ENCODE results near the gene TUFM.
A peak's percentile ranks its signal among the peaks of the same experiment; 100 is the strongest.
"Not testable (repeated sequence)": the region's sequence is repeated elsewhere in the genome, so short reads cannot be mapped to it uniquely, and the experiment has no call there.

Gene TUFM

DNA sequence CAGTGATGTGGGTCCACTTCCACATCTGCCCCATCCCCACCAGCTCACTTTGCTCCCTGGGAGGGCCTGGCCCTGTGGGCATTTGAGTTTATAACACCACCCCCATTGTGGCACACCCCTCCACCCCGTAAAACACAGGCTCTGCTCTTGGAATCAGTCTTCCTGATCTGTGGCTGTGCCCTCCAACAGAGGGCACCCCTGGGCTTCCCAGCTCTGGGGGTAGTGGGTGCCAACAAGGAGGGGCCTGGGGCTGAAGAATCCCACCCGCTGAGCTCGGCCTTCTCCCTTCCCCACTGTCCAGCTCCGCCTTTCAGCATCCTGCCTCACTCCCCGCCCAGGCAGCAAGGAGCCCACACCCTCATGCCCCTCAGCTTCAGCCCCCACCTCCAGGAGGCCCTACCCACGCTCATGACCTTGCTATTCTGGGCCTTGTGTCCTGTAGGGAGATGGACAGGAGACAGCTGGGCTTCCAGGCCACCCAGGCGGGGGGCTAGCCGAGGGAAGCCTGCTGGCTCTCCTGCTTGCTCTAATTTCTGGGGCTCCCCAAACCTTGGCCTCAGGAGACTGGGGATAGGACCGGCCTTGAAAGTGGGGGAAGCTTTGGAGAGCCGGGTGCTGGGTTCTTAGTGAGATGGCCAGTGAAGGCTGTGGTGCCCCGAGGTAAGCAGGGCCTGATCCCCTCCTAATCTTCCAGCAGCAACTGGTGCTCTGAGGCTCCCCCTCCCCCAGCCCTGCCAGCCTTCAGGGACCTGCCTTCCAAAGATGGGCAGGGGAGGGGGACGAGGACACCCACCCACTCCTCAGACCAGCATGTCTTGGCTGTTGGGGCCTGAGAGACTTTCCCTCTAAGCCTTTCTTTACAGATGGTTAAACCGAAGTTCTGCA is 29.2 kb upstream of the TUFM start:
- no peak for DNase-seq

DNA sequence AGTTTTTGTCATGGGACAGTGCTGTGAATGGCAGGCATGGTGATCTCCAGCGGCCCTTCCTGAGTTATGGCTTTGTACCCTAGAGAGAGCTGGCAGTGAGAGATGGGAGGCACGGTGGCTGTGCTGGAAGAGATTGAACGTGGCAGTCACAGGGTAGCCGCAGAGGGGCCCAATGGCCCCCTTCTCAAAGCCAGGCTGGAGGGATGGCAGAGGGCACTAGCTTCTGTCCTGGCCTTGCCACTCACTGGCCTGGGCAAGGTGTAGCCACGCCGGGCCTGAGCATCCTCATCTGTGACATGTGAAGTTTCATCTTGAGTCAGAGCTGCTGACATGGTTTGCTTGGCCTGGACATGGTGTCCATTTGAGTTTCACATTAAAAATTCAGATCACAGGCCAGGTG is 28.3 kb upstream of the TUFM start:
- no peak for DNase-seq

DNA sequence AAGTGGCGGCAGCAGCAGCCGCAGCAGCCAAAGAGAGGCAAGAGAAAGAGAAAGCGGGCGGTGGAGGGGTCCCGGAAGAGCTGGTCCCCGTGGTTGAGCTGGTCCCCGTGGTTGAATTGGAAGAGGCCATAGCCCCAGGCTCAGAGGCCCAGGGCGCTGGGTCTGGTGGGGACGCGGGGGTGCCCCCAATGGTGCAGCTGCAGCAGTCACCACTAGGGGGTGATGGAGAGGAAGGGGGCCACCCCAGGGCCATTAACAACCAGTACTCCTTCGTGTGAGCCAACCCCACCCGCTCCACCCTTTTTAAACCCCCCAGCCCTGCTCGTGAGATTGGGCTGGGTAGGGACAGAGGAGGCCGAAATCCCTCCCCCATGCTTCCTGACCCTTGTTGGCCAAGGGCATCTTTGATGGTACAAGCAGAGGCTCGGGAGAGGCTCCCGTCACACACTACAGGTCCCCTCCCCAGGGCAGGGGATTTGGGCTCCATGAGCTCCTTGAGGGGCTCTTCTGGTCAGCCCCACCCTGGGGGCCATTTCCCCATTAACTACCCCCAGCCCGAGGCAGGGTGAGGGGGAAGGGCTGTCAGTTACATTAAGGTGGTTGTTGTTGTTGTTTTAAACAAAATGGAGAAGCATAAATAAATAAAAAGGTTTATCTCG is 27.5 kb upstream of the TUFM start:
- no peak for DNase-seq

GRCh38 chr16:28872952-28873351 is 26.8 kb upstream of the TUFM start:
- no peak for DNase-seq

DNA sequence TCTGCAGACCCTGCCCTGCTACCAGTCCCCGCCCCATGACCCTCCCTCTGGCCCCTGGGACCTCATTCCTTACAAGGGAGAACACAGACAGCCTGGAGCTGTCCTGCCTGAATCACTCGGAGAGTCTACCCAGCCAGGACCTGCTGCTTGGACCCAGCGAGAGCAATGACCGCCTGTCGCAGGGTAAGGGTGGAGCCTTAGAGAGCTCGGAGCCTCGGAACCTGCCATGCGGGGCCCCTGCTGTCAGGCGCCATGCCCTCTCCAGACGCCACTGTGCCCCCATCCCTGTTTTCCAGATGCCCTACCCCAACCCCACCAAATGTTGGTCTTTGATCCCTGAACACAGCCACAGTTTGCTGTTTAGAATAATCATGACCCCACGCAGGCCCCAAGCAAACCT is 23.1 kb upstream of the TUFM start:
- DNase-seq = no peak

DNA sequence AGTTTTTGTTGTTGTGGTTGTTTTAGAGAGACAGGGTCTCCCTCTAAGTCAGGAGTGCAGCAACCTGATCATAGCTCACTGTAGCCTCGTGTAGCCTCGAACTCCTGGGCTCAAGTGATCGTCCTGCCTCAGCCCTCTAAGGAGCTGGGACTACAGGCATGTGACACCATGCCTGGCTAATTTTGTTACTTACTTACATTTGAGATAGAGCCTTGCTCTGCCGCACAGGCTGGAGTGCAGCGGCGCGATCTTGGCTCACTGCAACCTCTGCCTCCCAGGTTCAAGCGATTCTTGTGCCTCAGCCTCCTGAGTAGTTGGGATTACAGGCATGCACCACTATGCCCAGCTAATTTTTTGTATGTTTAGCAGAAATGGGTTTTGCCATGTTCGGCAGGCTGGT is 21.5 kb upstream of the TUFM start:
- not testable (repeated sequence) for DNase-seq

GRCh38 chr16:28867241-28867640 is 21.1 kb upstream of the TUFM start:
- no peak for DNase-seq

GRCh38 chr16:28866454-28866804 is 20.3 kb upstream of the TUFM start:
- DNase-seq = no peak

- no peak for DNase-seq
These were observed 19.7 kb upstream of the TUFM start for GRCh38 chr16:28865722-28866453.

DNA sequence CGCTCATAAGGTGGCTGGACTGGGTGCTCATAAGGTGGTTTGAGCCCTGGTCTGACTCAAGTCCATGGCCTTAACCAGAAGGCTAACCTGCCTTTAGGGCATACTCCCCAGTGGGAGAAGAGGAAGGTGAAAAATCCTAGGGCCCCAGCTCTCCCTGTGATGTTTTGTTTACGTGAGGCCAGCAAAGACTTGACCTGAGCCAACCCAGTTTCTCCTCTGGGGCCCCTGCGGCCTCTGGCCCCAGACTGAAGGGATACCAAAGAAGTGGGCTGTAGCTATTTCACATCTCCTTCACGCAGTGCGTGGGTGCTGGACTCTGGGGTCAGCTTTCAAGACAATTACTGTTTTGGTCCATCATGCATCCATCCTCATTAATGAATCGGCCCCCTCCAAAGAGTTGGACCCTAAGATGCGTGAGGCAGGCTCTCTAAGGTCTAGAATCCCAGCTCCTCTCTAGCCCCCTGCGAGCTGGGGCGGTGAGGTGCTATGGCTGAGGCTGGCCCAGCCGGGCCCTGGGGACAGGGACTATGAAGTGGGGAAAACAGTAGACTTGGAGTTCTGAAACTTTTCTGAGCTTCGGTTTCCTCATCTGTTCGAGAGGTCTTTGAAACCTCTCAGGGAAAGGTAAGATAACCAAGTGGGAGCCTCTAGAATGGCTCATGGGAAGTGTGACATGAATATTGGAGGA is 19.0 kb upstream of the TUFM start:
- DNase-seq = no peak

DNA sequence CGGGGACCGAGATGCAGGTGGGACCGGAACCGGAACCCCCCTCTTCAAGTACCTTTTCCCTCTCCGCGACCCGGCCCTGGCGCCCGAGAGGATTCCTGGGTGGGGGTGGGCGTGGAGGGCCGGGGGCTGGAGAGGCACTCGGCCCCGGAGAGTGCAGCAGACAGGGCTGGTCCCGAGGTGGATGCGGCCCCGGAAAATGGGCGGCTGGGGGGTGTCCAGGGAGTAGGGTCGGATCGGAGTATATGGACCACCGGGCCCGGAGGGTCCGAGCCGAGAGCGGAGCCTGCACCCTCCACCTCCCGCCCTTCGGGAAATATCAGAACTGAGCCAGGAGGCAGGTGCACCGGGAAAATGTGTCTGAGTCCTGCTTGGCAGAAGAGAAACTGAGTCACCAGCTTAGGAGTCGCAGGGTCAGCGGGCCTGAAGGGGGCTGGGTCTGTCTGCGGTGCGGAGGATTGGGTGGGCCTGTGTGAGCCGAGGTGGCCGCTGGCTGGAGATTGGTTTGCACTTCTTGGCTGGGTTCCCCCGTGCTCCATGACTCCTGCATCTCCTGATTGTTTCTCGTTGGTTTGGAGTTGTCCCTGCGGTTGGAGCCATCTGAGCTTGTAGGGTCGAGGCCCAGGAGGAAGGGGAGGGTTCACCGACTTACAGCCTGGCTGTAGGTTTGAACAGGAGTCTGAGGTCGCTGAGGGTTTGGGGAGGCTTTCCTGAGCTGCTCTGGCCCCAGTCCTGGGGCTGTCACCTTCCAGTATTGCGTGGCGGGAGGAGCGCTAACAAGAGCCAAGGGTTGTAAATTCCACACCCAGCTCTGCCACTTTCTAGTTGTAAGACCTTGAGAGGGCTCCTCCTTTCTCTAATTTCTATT is 18.0 kb upstream of the TUFM start:
- peak; percentile 36 for DNase-seq

- DNase-seq = no peak
These were observed 13.2 kb upstream of the TUFM start for GRCh38 chr16:28859326-28859725.

DNA sequence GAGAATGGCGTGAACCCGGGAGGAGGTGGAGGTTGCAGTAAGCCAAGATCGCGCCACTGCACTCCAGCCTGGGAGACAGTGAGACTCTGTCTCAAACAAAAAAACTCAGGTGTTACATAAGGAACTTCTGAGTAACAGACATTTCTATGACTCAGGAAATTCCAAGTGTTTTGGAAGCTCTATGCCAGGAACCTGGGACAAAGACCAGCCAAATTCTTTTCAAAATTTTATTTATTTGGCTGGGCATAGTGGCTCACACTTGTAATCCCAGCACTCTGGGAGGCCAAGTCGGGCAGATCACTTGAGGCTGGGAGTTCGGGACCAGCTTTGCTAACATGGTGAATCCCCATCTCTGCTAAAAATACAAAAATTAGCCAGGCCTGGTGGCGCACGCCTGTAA is 12.3 kb upstream of the TUFM start:
- DNase-seq = no peak

GRCh38 chr16:28846933-28847273 is 755 bp upstream of the TUFM start:
- no peak for DNase-seq

DNA sequence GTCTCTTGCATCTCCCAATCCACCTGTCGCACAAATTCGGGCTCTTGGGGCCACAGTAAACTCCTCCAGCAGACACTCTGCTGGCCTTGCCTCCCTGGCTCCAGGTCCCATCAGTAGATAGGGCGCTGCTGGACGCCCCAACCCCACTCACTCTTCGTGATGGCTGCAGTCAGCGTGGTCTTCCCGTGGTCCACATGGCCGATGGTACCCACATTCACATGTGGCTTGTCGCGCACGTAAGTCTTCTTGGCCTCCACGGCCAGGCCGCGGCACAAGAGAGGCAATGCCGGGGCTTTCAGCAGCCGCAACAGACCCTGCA is 428 bp downstream of the TUFM start:
- DNase-seq = no peak

GRCh38 chr16:28845293-28845692 is 855 bp downstream of the TUFM start:
- DNase-seq = no peak

DNA sequence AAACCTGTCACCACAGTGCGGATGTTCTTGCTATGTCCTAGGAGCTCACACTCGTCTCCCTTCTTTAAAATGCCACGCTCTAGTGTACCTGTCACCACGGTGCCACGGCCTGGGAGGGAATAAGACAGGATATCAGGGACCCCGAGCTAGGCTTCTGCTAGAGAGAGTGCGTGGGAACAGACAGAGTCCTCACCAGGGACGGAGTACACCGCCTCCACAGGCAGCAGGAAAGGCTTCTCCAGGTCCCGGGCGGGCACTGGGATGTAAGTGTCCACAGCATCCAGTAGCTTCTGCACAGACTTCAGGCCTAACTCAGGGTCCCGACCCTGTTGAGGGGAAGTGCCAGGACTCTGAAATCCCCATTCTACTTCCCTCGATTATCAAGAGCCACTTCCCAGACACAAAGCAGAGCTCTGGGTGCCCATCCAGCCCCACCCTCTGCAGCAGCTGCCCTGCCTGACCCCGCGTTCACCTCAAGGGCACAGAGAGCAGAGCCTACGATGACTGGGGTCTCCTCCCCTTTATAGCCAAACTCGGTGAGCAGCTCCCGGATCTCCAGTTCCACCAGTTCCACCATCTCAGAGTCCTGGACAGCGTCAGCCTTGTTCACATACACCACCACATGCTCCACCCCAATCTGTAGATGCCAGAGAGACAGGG is 1.8 kb downstream of the TUFM start:
- DNase-seq = no peak

DNA sequence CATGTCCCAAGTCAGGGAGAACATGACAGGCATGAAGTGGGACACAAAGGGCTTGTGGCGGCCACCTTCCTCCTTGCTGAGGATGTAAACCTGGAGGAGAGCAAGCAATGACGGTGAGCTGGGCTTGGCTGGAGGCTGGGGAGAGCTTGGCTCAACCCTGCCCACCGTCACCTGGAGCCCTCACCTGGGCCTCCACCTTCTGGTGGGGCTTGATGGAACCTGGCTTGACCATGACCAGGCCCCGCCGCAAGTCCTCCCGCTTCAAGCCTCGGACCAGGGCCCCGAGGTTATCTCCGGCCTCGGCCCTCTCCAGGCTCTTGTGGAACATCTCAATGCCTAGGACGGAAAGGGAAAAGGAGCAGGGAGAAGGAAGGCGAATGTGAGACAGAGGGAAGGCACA is 2.4 kb downstream of the TUFM start:
- no peak for DNase-seq

DNA sequence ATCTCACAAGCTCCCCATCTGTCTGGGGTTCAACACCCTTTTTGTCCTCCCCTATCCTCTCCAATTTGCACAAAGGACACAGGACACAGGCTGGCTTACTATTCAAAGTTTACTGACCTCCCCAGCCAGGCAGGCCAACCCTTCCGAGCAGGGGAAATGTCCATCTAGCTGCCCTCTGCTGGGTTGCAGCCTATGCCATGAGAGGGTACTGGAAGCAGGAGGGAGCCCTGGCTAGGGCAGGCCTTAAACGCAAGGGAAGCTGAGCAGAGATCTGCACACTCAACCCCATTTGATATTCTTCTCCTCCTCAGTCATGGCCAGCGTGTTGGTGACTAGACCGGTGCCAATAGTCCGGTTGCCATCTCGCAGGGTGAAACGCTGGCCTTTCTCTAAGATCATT is 3.5 kb downstream of the TUFM start:
- DNase-seq = no peak

- no peak for DNase-seq
These were observed 6.2 kb downstream of the TUFM start for GRCh38 chr16:28839899-28840298.

GRCh38 chr16:28839004-28839639 is 7.0 kb downstream of the TUFM start:
- no peak for DNase-seq

All from fibroblast of skin of abdomen (primary cell).